ENCODE results near the gene TMEM175.

DNA sequence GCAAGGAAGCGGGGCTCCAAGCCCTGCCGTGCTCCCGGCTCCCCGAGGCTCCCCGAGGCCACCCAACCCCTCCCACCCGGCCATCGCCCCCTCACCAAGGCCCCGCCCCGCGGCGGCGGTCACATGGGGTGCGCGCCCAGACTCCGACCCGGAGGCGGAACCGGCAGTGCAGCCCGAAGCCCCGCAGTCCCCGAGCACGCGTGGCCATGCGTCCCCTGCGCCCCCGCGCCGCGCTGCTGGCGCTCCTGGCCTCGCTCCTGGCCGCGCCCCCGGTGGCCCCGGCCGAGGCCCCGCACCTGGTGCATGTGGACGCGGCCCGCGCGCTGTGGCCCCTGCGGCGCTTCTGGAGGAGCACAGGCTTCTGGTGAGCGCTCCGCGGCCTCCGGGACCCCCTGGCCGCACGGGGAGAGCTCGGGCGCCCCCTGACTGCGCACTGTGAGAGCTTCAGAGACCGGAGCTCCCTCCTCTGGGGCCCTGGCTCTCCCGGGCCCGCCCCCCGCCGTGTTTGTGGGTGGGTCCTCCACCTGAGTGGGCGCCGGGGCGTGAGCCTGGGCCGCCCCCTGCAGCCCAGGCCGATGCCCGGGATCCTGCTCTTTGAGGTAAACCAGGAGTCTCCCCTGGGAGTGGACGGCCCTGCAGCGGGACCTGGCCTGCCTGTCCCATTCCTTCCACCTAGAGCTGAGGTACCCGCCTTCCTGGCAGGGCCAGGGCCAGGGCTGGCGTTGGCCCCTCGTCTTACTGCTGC lies 54.8 kb downstream of the TMEM175 start, which contains the start of gene IDUA:
- TF ChIP-seq ISL1 (CRISPR knock-in tag; IDR thresholded peaks at IDR 0.05): no peak
- no peak for TF ChIP-seq ARNTL (CRISPR knock-in tag; IDR thresholded peaks at IDR 0.05; ENCODE audit: borderline replicate concordance, low read depth)
- TF ChIP-seq ZNF8 (CRISPR knock-in tag; IDR thresholded peaks at IDR 0.05): no peak
- TF ChIP-seq, protein P1, sequence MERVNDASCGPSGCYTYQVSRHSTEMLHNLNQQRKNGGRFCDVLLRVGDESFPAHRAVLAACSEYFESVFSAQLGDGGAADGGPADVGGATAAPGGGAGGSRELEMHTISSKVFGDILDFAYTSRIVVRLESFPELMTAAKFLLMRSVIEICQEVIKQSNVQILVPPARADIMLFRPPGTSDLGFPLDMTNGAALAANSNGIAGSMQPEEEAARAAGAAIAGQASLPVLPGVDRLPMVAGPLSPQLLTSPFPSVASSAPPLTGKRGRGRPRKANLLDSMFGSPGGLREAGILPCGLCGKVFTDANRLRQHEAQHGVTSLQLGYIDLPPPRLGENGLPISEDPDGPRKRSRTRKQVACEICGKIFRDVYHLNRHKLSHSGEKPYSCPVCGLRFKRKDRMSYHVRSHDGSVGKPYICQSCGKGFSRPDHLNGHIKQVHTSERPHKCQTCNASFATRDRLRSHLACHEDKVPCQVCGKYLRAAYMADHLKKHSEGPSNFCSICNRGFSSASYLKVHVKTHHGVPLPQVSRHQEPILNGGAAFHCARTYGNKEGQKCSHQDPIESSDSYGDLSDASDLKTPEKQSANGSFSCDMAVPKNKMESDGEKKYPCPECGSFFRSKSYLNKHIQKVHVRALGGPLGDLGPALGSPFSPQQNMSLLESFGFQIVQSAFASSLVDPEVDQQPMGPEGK (CRISPR knock-in tag; IDR thresholded peaks at IDR 0.05; ENCODE audit: borderline replicate concordance): no peak
- TF ChIP-seq, protein P2, sequence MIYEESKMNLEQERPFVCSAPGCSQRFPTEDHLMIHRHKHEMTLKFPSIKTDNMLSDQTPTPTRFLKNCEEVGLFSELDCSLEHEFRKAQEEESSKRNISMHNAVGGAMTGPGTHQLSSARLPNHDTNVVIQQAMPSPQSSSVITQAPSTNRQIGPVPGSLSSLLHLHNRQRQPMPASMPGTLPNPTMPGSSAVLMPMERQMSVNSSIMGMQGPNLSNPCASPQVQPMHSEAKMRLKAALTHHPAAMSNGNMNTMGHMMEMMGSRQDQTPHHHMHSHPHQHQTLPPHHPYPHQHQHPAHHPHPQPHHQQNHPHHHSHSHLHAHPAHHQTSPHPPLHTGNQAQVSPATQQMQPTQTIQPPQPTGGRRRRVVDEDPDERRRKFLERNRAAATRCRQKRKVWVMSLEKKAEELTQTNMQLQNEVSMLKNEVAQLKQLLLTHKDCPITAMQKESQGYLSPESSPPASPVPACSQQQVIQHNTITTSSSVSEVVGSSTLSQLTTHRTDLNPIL (CRISPR knock-in tag; IDR thresholded peaks at IDR 0.05; ENCODE audit: low read depth): no peak
- no peak for TF ChIP-seq RARB (CRISPR knock-in tag; IDR thresholded peaks at IDR 0.05)
- no peak for TF ChIP-seq TCF4 (CRISPR knock-in tag; IDR thresholded peaks at IDR 0.05; ENCODE audit: borderline replicate concordance)
- no peak for TF ChIP-seq GLIS3 (CRISPR knock-in tag; IDR thresholded peaks at IDR 0.05)
- TF ChIP-seq ZC3H10 (CRISPR knock-in tag; IDR thresholded peaks at IDR 0.05): no peak
- TF ChIP-seq ZFP3 (CRISPR knock-in tag; IDR thresholded peaks at IDR 0.05): no peak
- TF ChIP-seq, protein P3, sequence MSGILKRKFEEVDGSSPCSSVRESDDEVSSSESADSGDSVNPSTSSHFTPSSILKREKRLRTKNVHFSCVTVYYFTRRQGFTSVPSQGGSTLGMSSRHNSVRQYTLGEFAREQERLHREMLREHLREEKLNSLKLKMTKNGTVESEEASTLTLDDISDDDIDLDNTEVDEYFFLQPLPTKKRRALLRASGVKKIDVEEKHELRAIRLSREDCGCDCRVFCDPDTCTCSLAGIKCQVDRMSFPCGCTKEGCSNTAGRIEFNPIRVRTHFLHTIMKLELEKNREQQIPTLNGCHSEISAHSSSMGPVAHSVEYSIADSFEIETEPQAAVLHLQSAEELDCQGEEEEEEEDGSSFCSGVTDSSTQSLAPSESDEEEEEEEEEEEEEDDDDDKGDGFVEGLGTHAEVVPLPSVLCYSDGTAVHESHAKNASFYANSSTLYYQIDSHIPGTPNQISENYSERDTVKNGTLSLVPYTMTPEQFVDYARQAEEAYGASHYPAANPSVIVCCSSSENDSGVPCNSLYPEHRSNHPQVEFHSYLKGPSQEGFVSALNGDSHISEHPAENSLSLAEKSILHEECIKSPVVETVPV (CRISPR knock-in tag; IDR thresholded peaks at IDR 0.05): no peak
- TF ChIP-seq, protein P4, sequence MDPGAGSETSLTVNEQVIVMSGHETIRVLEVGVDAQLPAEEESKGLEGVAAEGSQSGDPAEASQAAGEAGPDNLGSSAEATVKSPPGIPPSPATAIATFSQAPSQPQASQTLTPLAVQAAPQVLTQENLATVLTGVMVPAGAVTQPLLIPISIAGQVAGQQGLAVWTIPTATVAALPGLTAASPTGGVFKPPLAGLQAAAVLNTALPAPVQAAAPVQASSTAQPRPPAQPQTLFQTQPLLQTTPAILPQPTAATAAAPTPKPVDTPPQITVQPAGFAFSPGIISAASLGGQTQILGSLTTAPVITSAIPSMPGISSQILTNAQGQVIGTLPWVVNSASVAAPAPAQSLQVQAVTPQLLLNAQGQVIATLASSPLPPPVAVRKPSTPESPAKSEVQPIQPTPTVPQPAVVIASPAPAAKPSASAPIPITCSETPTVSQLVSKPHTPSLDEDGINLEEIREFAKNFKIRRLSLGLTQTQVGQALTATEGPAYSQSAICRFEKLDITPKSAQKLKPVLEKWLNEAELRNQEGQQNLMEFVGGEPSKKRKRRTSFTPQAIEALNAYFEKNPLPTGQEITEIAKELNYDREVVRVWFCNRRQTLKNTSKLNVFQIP (CRISPR knock-in tag; IDR thresholded peaks at IDR 0.05; ENCODE audit: borderline replicate concordance, low read depth): no peak

Measured in SK-N-SH treated with all-trans-retinoic acid at 6 μM for 48 hours (cell line).